Left kidney (tissue), 2 donors: Measurements from ENCODE around the gene TXN2. TPM values are rescaled to one million over a fixed set of nuclear protein-coding genes. Genes with fewer than 3 reads are reported as not detected.
A peak's percentile ranks its signal among the peaks of the same experiment; 100 is the strongest.
"Not testable (repeated sequence)": the region's sequence is repeated elsewhere in the genome, so short reads cannot be mapped to it uniquely, and the experiment has no call there.

ENCODE experiments used
- DNase-seq: peaks from one replicate; pipeline ENCODE4 v3.0.0-alpha.2; 2013
- polyA plus RNA-seq: library from polyadenylated mRNA; unstranded; fragments of 120-200 nt; gene quantifications from one replicate; pipeline ENCODE4 v1.2.1, GENCODE V29; 2013; ENCODE audit not compliant: insufficient read length

TXN2 gene
- polyA plus RNA-seq, 1 donor: 110 TPM

DNA sequence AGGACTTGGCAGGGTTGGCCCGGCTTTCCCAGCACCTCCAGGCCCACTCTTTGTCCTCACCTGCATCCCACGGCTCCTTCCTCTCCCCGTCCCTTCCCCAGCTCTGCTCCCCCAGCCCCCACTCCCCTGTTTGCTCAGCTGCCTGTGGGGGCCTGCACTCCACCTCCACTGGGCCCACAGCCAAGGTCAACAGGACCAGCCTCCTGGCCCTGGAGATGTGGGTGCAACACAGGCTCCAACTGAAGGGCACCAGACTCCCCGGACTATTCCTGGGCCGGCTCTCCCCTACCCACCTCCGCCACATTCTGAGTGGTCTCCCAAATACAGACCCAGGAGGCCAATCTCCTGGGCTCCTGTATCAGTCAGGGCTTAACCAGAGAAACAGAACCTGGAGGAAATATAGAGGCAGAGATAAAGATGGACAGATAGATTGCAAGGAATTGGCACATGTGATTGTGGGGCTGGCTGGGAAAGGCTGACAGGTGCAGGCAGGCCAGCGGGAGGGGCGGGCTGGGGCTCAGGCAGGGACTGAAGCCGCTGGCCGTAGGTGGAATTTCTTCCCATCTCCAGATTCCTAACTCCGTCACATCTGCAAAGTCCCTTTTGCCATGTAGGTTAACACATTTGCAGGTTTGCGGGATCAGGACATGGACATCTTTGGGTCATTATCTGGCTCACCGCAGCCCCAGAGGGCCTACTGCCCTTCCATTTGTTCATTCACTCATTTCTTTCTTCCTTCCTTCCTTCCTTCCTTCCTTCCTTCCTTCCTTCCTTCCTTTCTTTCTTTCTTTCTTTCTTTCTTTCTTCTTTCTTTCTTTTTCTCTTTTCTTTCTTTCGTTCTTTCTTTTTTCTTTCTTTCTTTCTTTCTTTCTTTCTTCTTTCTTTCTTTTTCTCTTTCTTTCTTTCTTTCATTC, 47.9 kb downstream of the TXN2 start:
- DNase-seq: no peak

DNA sequence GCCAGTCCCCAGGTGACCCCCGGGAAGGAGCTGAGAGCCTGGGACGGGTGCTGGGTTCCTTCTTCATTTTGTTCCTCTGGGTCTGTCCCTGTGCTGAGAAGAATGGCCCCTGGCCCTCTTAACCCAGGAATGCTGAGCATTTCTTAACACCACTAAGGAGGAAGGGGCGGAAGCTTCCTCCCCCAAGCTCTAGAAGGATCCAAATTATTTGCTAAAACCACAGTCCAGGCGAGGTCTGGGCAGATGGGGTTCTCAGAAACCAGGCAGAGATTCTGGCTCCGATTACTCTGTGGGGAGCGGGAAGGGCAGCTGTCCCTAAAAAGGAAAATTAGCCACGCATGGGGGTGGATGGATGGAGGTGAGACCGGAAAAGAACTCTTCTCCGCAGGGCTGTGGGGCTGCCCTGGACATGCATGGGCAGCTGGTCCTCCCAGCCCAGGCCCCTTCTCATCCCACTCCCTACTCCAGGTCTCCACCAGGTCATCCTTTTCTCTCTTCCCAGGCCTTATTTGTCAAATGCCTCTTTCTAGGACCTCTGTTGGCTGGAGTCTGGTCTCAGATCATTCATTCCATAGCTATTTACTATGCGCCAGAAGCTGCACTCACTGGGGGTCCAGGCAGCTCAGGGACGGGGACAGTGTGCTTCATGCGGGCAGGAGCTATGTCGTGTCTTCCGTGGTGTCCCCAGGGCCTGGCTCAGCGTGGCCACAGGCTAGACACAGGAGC, 48.7 kb downstream of the TXN2 start:
- DNase-seq: no peak

GRCh38 chr22:36431977-36432376, 49.5 kb downstream of the TXN2 start:
- no peak for DNase-seq

DNA sequence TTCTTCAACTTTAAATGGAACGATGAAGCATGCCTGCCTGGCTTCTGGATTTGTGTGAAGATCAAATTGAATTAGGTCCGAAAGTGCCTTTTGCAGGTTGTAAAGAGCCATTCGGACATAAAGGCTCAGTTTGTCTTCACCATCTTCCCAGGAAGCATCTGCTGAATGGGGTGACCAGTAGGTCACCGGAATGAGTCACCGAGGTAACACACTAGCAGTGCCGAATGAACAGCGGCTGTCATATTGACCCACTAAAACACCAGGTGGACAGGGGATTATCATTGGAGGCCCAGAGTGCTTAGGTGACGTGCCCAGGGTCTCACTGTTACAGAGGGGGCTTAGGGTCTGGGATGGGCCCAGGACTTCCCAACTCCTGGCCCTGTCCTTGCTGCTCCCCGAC, 50.6 kb downstream of the TXN2 start:
- DNase-seq: no peak

- not testable (repeated sequence) for DNase-seq
These were observed 53.5 kb downstream of the TXN2 start for GRCh38 chr22:36427952-36428351.

GRCh38 chr22:36425977-36426523, 55.4 kb downstream of the TXN2 start:
- peak; percentile 73 for DNase-seq

DNA sequence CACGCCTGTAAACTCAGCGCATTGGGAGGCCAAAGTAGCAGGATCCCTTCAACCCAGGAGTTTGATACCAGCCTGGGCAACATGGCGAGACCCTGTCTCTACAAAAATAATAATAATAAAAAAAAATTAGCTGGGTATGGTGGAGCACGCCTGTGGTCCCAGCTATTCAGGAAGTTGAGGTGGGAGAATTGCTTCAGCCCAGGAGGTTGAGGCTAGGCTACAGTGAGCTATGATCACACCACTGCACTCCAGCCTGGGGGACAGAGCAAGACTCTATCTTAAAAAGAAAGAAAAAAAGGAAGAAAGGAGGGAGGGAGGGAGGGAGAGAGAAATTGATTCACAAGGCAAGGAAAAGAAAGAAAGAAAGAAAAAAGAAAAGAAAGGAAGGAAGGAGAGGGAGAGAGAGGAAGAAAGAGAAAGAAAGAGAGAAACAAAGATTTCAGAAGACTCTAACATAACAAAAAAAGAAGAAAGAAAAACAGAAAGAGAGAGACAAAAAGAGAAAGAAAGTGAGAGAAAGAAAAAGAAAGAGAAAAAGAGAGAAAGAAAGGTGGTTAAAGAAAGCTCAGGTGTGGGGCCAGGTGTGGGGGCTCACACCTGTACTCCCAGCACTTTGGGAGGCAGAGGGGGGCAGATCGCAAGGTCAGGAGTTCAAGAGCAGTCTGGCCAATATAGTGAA, 56.4 kb downstream of the TXN2 start:
- DNase-seq: no peak

GRCh38 chr22:36424466-36424865, 57.0 kb downstream of the TXN2 start:
- DNase-seq: not testable (repeated sequence)

DNA sequence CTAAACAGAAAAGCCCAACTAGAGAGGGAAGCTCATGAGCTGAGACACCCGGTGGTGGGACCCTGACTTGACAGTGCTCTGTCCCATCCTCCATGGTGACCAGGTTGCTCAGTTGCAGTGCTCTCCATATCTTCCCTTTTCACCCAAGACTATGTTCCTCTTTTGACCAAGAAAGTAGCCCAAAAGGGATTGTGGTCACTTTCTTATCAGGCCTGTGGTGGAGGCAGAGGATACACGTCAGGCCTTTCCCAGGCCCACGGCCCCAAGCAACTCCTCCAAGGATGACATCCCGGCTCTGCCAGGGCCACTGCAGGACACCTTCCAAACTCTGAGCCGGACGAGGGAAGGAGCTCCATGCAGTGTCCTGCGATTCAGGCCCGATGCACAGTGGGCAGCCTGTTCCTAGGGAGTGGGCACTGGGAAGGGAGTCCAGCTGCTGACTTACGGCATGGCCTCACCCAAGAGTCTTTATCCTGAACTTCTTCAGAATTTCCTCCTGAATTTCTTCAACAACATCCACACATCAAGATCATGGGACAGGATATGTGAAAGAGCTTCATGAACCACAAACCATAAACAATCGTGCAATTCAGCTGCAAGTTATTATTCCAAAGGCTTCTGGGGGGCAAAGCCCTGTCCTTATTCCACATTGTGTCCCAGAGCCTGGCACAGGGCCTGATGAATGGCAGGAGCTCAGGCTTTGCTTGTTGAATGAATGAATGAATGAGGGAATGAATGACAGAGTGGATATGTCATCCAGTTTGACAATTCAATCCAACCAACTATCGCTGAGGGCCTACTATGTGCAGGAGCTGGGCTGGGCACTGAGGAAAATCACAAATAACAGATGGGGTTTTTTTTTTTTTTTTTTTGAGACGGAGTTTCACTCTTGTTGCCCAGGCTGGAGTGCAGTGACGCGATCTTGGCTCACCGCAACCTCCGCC, 57.7 kb downstream of the TXN2 start:
- DNase-seq: no peak

- no peak for DNase-seq
These were observed 59.0 kb downstream of the TXN2 start for GRCh38 chr22:36422287-36423014.

- no peak for DNase-seq
These were observed 61.2 kb downstream of the TXN2 start for GRCh38 chr22:36419912-36420882.

- DNase-seq: peak; percentile 69
These were observed 62.1 kb downstream of the TXN2 start for GRCh38 chr22:36419177-36419911.

- no peak for DNase-seq
These were observed 64.2 kb downstream of the TXN2 start for GRCh38 chr22:36417281-36417686.

Other genes with a start within 250 kb of the TXN2 start
- 35.1 TPM for gene APOL2, start 242.1 kb downstream of the TXN2 start, polyA plus RNA-seq
- 11.7 TPM for gene APOL1, start 228.5 kb downstream of the TXN2 start, polyA plus RNA-seq
- 263 TPM for gene MYH9, start 93.7 kb downstream of the TXN2 start, polyA plus RNA-seq
- 26.2 TPM for gene FOXRED2, start 25.4 kb upstream of the TXN2 start, polyA plus RNA-seq
- 285 TPM for gene EIF3D, start 47.5 kb upstream of the TXN2 start, polyA plus RNA-seq
- gene CACNG2, start 222.1 kb upstream of the TXN2 start, polyA plus RNA-seq: not detected